ENCODE measurements around the gene KCNA2.

The KCNA2 gene

GRCh38 chr1:110572751-110573150, 33.4 kb downstream of the KCNA2 start:
- WGBS (ENCODE audit: insufficient coverage, insufficient read length): no CpG with 5 or more reads among the region's 3 CpGs
- no peak for DNase-seq (ENCODE audit: low read depth, low spot score)

GRCh38 chr1:110570901-110571300, 35.3 kb downstream of the KCNA2 start:
- H3K36me3 ChIP-seq (ENCODE audit: control insufficient read depth, insufficient read depth, low read length): no peaks in the 10 kb centered on the region
- no peaks in the 10 kb centered on the region for H3K9me3 ChIP-seq (ENCODE audit: control insufficient read depth, insufficient read depth, low read length)
- H3K27me3 ChIP-seq (ENCODE audit: control insufficient read depth, insufficient read depth, low read length): peaks cover 13% of the 10 kb centered on the region; the same call in 1 of the 2 replicates
- no peaks in the 10 kb centered on the region; the same call in 1 of the 2 replicates for H3K4me1 ChIP-seq (ENCODE audit: control insufficient read depth, insufficient read depth, low read length)
- H3K4me3 ChIP-seq (ENCODE audit: low read length): no peak overlapping the region
- WGBS (ENCODE audit: insufficient coverage, insufficient read length): no CpG with 5 or more reads among the region's 4 CpGs
- DNase-seq (ENCODE audit: low read depth, low spot score): no peak
- no peak overlapping the region for H3K27ac ChIP-seq (ENCODE audit: low read length)

More at GRCh38 chr1:110572751-110573150, 33.4 kb downstream of the KCNA2 start:
- Histone ChIP-seq H3K27ac (ENCODE audit: low read length) (no peak overlapping the region), H3K27me3 (ENCODE audit: control insufficient read depth, insufficient read depth, low read length) (peaks cover 14% of the 10 kb centered on the region; the same call in 1 of the 2 replicates), H3K4me3 (ENCODE audit: low read length) (no peak overlapping the region), H3K9me3 (ENCODE audit: control insufficient read depth, insufficient read depth, low read length) (no peaks in the 10 kb centered on the region), H3K4me1 (ENCODE audit: control insufficient read depth, insufficient read depth, low read length) (no peaks in the 10 kb centered on the region; the same call in 1 of the 2 replicates), H3K36me3 (ENCODE audit: control insufficient read depth, insufficient read depth, low read length) (no peaks in the 10 kb centered on the region)

GRCh38 chr1:110570307-110570706, 35.9 kb downstream of the KCNA2 start:
- H3K4me3 ChIP-seq (ENCODE audit: low read length): no peak overlapping the region
- no peaks in the 10 kb centered on the region; the same call in 1 of the 2 replicates for H3K4me1 ChIP-seq (ENCODE audit: control insufficient read depth, insufficient read depth, low read length)
- WGBS (ENCODE audit: insufficient coverage, insufficient read length): no CpG with 5 or more reads among the region's 3 CpGs
- DNase-seq (ENCODE audit: low read depth, low spot score): no peak
- H3K9me3 ChIP-seq (ENCODE audit: control insufficient read depth, insufficient read depth, low read length): no peaks in the 10 kb centered on the region
- no peaks in the 10 kb centered on the region for H3K36me3 ChIP-seq (ENCODE audit: control insufficient read depth, insufficient read depth, low read length)
- no peak overlapping the region for H3K27ac ChIP-seq (ENCODE audit: low read length)
- peaks cover 13% of the 10 kb centered on the region; the same call in 1 of the 2 replicates for H3K27me3 ChIP-seq (ENCODE audit: control insufficient read depth, insufficient read depth, low read length)

GRCh38 chr1:110566836-110567235, 39.3 kb downstream of the KCNA2 start:
- DNase-seq (ENCODE audit: low read depth, low spot score): no peak
- Histone ChIP-seq H3K36me3 (ENCODE audit: control insufficient read depth, insufficient read depth, low read length) (no peaks in the 10 kb centered on the region), H3K9me3 (ENCODE audit: control insufficient read depth, insufficient read depth, low read length) (no peaks in the 10 kb centered on the region), H3K27me3 (ENCODE audit: control insufficient read depth, insufficient read depth, low read length) (no peaks in the 10 kb centered on the region; the same call in 1 of the 2 replicates), H3K4me3 (ENCODE audit: low read length) (no peak overlapping the region), H3K4me1 (ENCODE audit: control insufficient read depth, insufficient read depth, low read length) (no peaks in the 10 kb centered on the region; the same call in 1 of the 2 replicates), H3K27ac (ENCODE audit: low read length) (no peak overlapping the region)
- no CpG with 5 or more reads among the region's 3 CpGs for WGBS (ENCODE audit: insufficient coverage, insufficient read length)

- WGBS (ENCODE audit: insufficient coverage, insufficient read length): no CpG with 5 or more reads among the region's 1 CpG
- no peaks in the 10 kb centered on the region; the same call in 1 of the 2 replicates for H3K4me1 ChIP-seq (ENCODE audit: control insufficient read depth, insufficient read depth, low read length)
- H3K27ac ChIP-seq (ENCODE audit: low read length): no peak overlapping the region
These were observed 40.6 kb downstream of the KCNA2 start for GRCh38 chr1:110565565-110565964.

GRCh38 chr1:110563089-110563488, 43.1 kb downstream of the KCNA2 start:
- DNase-seq (ENCODE audit: low read depth, low spot score): no peak
- H3K27ac ChIP-seq (ENCODE audit: low read length): no peak overlapping the region
- H3K9me3 ChIP-seq (ENCODE audit: control insufficient read depth, insufficient read depth, low read length): no peaks in the 10 kb centered on the region
- no CpG with 5 or more reads among the region's 4 CpGs for WGBS (ENCODE audit: insufficient coverage, insufficient read length)
- no peaks in the 10 kb centered on the region for H3K36me3 ChIP-seq (ENCODE audit: control insufficient read depth, insufficient read depth, low read length)
- no peaks in the 10 kb centered on the region for H3K27me3 ChIP-seq (ENCODE audit: control insufficient read depth, insufficient read depth, low read length)
- H3K4me3 ChIP-seq (ENCODE audit: low read length): no peak overlapping the region
- no peaks in the 10 kb centered on the region for H3K4me1 ChIP-seq (ENCODE audit: control insufficient read depth, insufficient read depth, low read length)

More at GRCh38 chr1:110565565-110565964, 40.6 kb downstream of the KCNA2 start:
- no peaks in the 10 kb centered on the region for H3K9me3 ChIP-seq (ENCODE audit: control insufficient read depth, insufficient read depth, low read length)
- no peaks in the 10 kb centered on the region for H3K27me3 ChIP-seq (ENCODE audit: control insufficient read depth, insufficient read depth, low read length)
- no peak overlapping the region for H3K4me3 ChIP-seq (ENCODE audit: low read length)
- H3K36me3 ChIP-seq (ENCODE audit: control insufficient read depth, insufficient read depth, low read length): no peaks in the 10 kb centered on the region
- DNase-seq (ENCODE audit: low read depth, low spot score): no peak

- Histone ChIP-seq H3K4me1 (ENCODE audit: control insufficient read depth, insufficient read depth, low read length) (no peaks in the 10 kb centered on the region), H3K9me3 (ENCODE audit: control insufficient read depth, insufficient read depth, low read length) (no peaks in the 10 kb centered on the region), H3K27me3 (ENCODE audit: control insufficient read depth, insufficient read depth, low read length) (no peaks in the 10 kb centered on the region; the same call in 1 of the 2 replicates), H3K36me3 (ENCODE audit: control insufficient read depth, insufficient read depth, low read length) (no peaks in the 10 kb centered on the region), H3K4me3 (ENCODE audit: low read length) (no peak overlapping the region), H3K27ac (ENCODE audit: low read length) (no peak overlapping the region)
- no CpG with 5 or more reads among the region's 7 CpGs for WGBS (ENCODE audit: insufficient coverage, insufficient read length)
- no peak for DNase-seq (ENCODE audit: low read depth, low spot score)
These were observed 44.6 kb downstream of the KCNA2 start for GRCh38 chr1:110561596-110561995.

DNA sequence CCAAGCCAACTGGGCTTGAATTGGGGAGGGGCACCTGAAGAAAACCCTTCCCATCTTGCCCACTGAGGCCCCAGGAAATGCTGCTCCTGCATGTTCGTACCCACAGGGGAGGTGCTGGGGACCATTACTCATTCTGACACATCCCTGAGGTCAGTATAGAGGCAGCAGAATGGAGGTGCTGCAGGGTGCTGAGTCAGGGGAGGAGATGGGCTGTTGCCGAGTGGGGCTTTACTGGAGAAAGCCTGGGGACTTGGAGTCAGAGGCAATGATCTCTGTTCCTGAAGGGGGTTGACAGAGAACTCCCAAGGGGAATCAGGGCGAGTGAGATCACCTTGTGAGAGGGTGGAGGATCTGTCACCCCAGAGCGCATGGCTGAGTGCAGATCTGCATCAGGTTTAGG, 47.0 kb downstream of the KCNA2 start:
- WGBS (ENCODE audit: insufficient coverage, insufficient read length): no CpG with 5 or more reads among the region's 4 CpGs

GRCh38 chr1:110557481-110557880, 48.7 kb downstream of the KCNA2 start:
- no peaks in the 10 kb centered on the region for H3K36me3 ChIP-seq (ENCODE audit: control insufficient read depth, insufficient read depth, low read length)
- no CpG with 5 or more reads among the region's 3 CpGs for WGBS (ENCODE audit: insufficient coverage, insufficient read length)
- H3K9me3 ChIP-seq (ENCODE audit: control insufficient read depth, insufficient read depth, low read length): no peaks in the 10 kb centered on the region
- H3K27ac ChIP-seq (ENCODE audit: low read length): no peak overlapping the region
- DNase-seq (ENCODE audit: low read depth, low spot score): no peak
- H3K4me1 ChIP-seq (ENCODE audit: control insufficient read depth, insufficient read depth, low read length): peaks cover 1% of the 10 kb centered on the region; the same call in 1 of the 2 replicates
- no peak overlapping the region for H3K4me3 ChIP-seq (ENCODE audit: low read length)
- peaks cover 13% of the 10 kb centered on the region; the same call in 1 of the 2 replicates for H3K27me3 ChIP-seq (ENCODE audit: control insufficient read depth, insufficient read depth, low read length)

More for the DNA sequence above, 47.0 kb downstream of the KCNA2 start:
- H3K9me3 ChIP-seq (ENCODE audit: control insufficient read depth, insufficient read depth, low read length): no peaks in the 10 kb centered on the region
- no peak overlapping the region for H3K4me3 ChIP-seq (ENCODE audit: low read length)
- peaks cover 13% of the 10 kb centered on the region; the same call in 1 of the 2 replicates for H3K27me3 ChIP-seq (ENCODE audit: control insufficient read depth, insufficient read depth, low read length)
- no peaks in the 10 kb centered on the region for H3K36me3 ChIP-seq (ENCODE audit: control insufficient read depth, insufficient read depth, low read length)
- H3K27ac ChIP-seq (ENCODE audit: low read length): no peak overlapping the region
- DNase-seq (ENCODE audit: low read depth, low spot score): no peak
- H3K4me1 ChIP-seq (ENCODE audit: control insufficient read depth, insufficient read depth, low read length): peaks cover 1% of the 10 kb centered on the region; the same call in 1 of the 2 replicates

DNA sequence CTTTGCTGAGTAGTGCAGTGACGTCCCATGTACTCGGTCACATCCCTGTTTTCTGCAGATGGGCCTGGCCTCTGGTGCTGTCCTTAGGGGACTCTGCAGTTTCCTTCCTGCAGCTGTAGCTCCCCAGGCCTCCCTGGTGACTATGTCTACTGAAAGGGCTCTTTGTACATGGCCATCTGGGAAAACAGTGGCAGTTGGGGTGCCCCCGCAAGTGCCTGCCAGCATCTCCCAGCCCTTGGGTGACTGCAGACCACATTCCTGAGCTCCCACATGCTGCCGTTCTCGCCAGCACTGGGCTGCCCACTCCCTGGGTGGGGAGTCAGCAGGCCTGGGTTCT, 49.7 kb downstream of the KCNA2 start:
- no peak overlapping the region for H3K27ac ChIP-seq (ENCODE audit: low read length)
- no CpG with 5 or more reads among the region's 5 CpGs for WGBS (ENCODE audit: insufficient coverage, insufficient read length)
- H3K9me3 ChIP-seq (ENCODE audit: control insufficient read depth, insufficient read depth, low read length): no peaks in the 10 kb centered on the region
- no peak overlapping the region for H3K4me3 ChIP-seq (ENCODE audit: low read length)
- H3K27me3 ChIP-seq (ENCODE audit: control insufficient read depth, insufficient read depth, low read length): peaks cover 13% of the 10 kb centered on the region; the same call in 1 of the 2 replicates
- H3K36me3 ChIP-seq (ENCODE audit: control insufficient read depth, insufficient read depth, low read length): no peaks in the 10 kb centered on the region
- H3K4me1 ChIP-seq (ENCODE audit: control insufficient read depth, insufficient read depth, low read length): peaks cover 1% of the 10 kb centered on the region; the same call in 1 of the 2 replicates
- DNase-seq (ENCODE audit: low read depth, low spot score): no peak

Measured in iPS DF 6.9 (cell line).